ENCODE measurements around the gene GRID1. TPM values are rescaled to one million over a fixed set of nuclear protein-coding genes. Genes with fewer than 3 reads are reported as not detected.

Gene GRID1
- total and polyA plus RNA-seq, 9 of the 15 experiments (the other 6 are each of a cell fraction or from before 2014, with no cell fraction given): 0.01 to 7.2 (median 1.2) TPM

DNA sequence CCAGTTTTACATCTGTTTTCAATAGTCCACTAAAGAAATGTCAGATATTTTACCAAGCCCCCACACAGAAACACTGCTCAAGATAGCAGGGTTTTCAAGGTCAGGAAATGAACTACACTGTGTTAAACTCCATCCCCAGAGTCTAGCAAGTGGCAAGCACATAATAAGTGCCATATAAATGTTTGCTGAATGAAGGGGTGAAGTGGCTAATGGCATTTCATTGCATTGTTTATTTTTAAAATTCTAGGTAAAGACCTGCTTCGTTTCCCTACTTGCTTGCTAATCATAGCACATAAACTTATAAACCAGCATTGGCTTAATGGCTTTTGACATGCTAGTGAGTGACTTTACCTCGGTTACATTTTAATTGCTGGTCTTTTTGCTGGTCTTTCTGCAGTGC, 322.6 kb downstream of the GRID1 start:
- Histone ChIP-seq H4K20me1 (replicated peaks; ENCODE audit: control insufficient read depth, insufficient read depth, low read length) (no peaks in the 10 kb centered on the region), H3K79me2 (ENCODE audit: control insufficient read depth, insufficient read depth, low read length) (no peaks in the 10 kb centered on the region), H3K9me1 (ENCODE audit: control insufficient read depth, insufficient read depth, low read length) (no peaks in the 10 kb centered on the region), H3K9me3 (replicated peaks; ENCODE audit: control insufficient read depth, insufficient read depth, low read depth, low read length) (no peaks in the 10 kb centered on the region), H3K36me3 (ENCODE audit: control insufficient read depth, insufficient read depth, low read length) (no peaks in the 10 kb centered on the region), H3K4me2 (ENCODE audit: insufficient read depth, low read length) (no peak overlapping the region), H3K4me3 (no peak overlapping the region), H2AFZ (ENCODE audit: low read depth, low read length) (no peak overlapping the region), H3K27me3 (ENCODE audit: control insufficient read depth in 2 of 2, insufficient read depth in 2 of 2, low read length in 2 of 2) (peaks cover 0 to 35% of the 10 kb centered on the region in 2 experiments; a peak in 2 of 5 replicates), H3K27ac (ENCODE audit: extremely low read depth, low read depth, low read length) (no peak overlapping the region), H3K9ac (ENCODE audit: insufficient read depth in 1 of 2, low read depth in 2 of 2, low read length in 2 of 2) (no peak overlapping the region), H3K4me1 (replicated peaks in 1 of 2; ENCODE audit: control insufficient read depth in 2 of 2, insufficient read depth in 2 of 2, low read length in 2 of 2) (no peaks in the 10 kb centered on the region)
- BruUV-seq (replicated peaks): no TSS peak
- in situ Hi-C loops (cut with MboI): no loop called here
- POLR2A ChIA-PET: no interaction called here
- 0% methylated on average over 2 of the region's 2 CpGs for WGBS (ENCODE audit: insufficient coverage, low coverage, missing lambda C conversion rate)
- intact Hi-C loops (cut with micrococcal nuclease): no loop called here
- no peak for FAIRE-seq
- no peak for TF ChIP-seq FOXJ2 (tag; IDR thresholded peaks at IDR 0.05)
- TF ChIP-seq TOE1 (IDR thresholded peaks at IDR 0.05; ENCODE audit: borderline replicate concordance): no peak
- TF ChIP-seq TOE1 (CRISPR knock-in tag; IDR thresholded peaks at IDR 0.05; ENCODE audit: borderline replicate concordance, low read depth): no peak
- TF ChIP-seq HNRNPH1 (optimal IDR thresholded peaks at IDR 0.05; ENCODE audit: low read depth, low read length): no peak
- TF ChIP-seq ADNP (tag; IDR thresholded peaks at IDR 0.05): no peak
- TF ChIP-seq ZNF644 (tag; IDR thresholded peaks at IDR 0.05; ENCODE audit: low read depth): no peak
- no peak for TF ChIP-seq ZNF133 (CRISPR knock-in tag; IDR thresholded peaks at IDR 0.05)
- no peak for TF ChIP-seq SRSF9 (IDR thresholded peaks at IDR 0.05; ENCODE audit: borderline replicate concordance, low read depth, low read length)
- no peak for DNase-seq (ENCODE audit: extremely low read depth in 1 of 4, low spot score in 3 of 4)
- CTCF ChIA-PET (ENCODE audit: low intra/inter-chr PET ratio): no interaction called here
- ATAC-seq: no peak
